ENCODE measurements around the gene SEZ6. TPM values are rescaled to one million over a fixed set of nuclear protein-coding genes. Genes with fewer than 3 reads are reported as not detected.

The SEZ6 gene
- total RNA-seq, 1 experiment from 2014 or later, result not detected

DNA sequence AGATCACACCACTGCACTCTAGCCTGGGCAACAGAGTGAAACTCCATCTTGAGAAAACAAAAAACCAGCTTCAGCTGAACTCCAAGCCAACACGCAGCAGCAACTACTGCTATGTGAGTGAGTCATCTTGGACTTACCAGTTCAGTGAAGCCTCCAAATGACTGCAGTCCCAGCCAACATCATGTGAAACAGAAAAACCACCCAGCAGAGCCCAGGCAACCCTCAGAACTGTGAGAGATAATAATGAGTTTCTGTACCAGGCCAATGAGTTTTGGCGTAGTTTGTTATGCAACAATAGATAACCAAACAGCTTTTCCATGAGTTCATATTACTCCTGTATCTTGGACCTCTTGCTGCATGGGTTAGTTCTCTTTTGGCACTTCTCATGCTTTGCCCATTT is 77.8 kb downstream of the SEZ6 start:
- ATAC-seq (no peak), DNase-seq (no peak)
- Histone ChIP-seq H3K27ac (ENCODE audit: low read length) (no peak overlapping the region), H3K27me3 (ENCODE audit: low read length) (no peaks in the 10 kb centered on the region), H3K79me2 (ENCODE audit: low read length) (peaks cover 50% of the 10 kb centered on the region), H3K36me3 (ENCODE audit: low read depth, low read length) (peaks cover 34% of the 10 kb centered on the region), H3K4me3 (ENCODE audit: low read length) (no peak overlapping the region), H3K4me1 (ENCODE audit: insufficient read depth, low read length) (peaks cover 18% of the 10 kb centered on the region), H3F3A (ENCODE audit: low read length, unreplicated experiment) (no peaks in the 10 kb centered on the region), H3K9ac (ENCODE audit: low read length) (no peak overlapping the region), H3K4me2 (ENCODE audit: low read length) (no peak overlapping the region), H3K9me2 (replicated peaks; ENCODE audit: low read length) (no peaks in the 10 kb centered on the region), H4K20me1 (ENCODE audit: low read length) (peaks cover 9% of the 10 kb centered on the region; the same call in 1 of the 2 replicates), H2AFZ (ENCODE audit: low read length) (no peak overlapping the region), H3K9me3 (ENCODE audit: low read length) (no peaks in the 10 kb centered on the region)
- intact Hi-C loops (cut with micrococcal nuclease), result no loop called here
- BruUV-seq (replicated peaks), result no TSS peak
- ChIA-PET POLR2A (ENCODE audit: unreplicated experiment) (no interaction called here), CTCF (no interaction called here)
- TF ChIP-seq, protein P1, sequence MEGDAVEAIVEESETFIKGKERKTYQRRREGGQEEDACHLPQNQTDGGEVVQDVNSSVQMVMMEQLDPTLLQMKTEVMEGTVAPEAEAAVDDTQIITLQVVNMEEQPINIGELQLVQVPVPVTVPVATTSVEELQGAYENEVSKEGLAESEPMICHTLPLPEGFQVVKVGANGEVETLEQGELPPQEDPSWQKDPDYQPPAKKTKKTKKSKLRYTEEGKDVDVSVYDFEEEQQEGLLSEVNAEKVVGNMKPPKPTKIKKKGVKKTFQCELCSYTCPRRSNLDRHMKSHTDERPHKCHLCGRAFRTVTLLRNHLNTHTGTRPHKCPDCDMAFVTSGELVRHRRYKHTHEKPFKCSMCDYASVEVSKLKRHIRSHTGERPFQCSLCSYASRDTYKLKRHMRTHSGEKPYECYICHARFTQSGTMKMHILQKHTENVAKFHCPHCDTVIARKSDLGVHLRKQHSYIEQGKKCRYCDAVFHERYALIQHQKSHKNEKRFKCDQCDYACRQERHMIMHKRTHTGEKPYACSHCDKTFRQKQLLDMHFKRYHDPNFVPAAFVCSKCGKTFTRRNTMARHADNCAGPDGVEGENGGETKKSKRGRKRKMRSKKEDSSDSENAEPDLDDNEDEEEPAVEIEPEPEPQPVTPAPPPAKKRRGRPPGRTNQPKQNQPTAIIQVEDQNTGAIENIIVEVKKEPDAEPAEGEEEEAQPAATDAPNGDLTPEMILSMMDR (conservative IDR thresholded peaks at IDR 0.05; ENCODE audit: low read depth, low read length), result no peak
- TF ChIP-seq EZH2 (IDR thresholded peaks at IDR 0.05; ENCODE audit: low read length, unreplicated experiment) (no peak), EZH2phosphoT487 (IDR thresholded peaks at IDR 0.05; ENCODE audit: borderline replicate concordance, low read length) (no peak)

DNA sequence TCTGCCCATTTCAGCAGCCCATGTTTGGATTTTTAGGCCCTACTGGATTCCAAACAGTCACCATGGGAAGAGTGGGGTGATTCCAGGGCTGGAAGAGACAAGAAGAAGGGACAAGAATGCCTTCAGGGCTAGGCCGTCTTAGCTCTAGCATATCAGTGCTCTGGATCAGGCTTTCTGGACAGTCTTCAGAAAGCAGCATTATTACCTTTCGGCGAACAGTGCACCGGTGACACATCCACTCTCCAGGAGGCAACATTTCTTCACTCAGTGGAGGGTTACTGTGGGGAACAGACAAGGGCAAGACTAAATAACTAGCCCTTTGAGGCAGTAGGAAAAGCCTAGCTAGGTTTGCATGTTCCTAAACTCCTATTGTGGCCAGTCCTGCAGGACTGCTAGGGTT is 79.0 kb downstream of the SEZ6 start:
- DNase-seq (no peak), ATAC-seq (no peak)
- H3K4me1 ChIP-seq (ENCODE audit: insufficient read depth, low read length), result peaks cover 18% of the 10 kb centered on the region
- peaks cover 38% of the 10 kb centered on the region for H3K79me2 ChIP-seq (ENCODE audit: low read length)
- CTCF ChIA-PET, result no interaction called here
- no peak for TF ChIP-seq EZH2 (IDR thresholded peaks at IDR 0.05; ENCODE audit: low read length, unreplicated experiment)
- TF ChIP-seq EZH2phosphoT487 (IDR thresholded peaks at IDR 0.05; ENCODE audit: borderline replicate concordance, low read length), result no peak
- TF ChIP-seq, protein P1 (conservative IDR thresholded peaks at IDR 0.05; ENCODE audit: low read depth, low read length), result no peak
- no peaks in the 10 kb centered on the region for H3K27me3 ChIP-seq (ENCODE audit: low read length)
- peak overlapping the region; percentile 93 for H3K27ac ChIP-seq (ENCODE audit: low read length)
- H3K4me2 ChIP-seq (ENCODE audit: low read length), result no peak overlapping the region
- no peaks in the 10 kb centered on the region for H3K9me2 ChIP-seq (replicated peaks; ENCODE audit: low read length)
- H3K36me3 ChIP-seq (ENCODE audit: low read depth, low read length), result peaks cover 43% of the 10 kb centered on the region
- POLR2A ChIA-PET (ENCODE audit: unreplicated experiment), result no interaction called here
- no peak overlapping the region for H3K4me3 ChIP-seq (ENCODE audit: low read length)
- intact Hi-C loops (cut with micrococcal nuclease), result loop anchor here (1.0 kb wide), 1 partner anchor 20 kb away; no protein-coding TSS in a partner anchor
- H2AFZ ChIP-seq (ENCODE audit: low read length), result no peak overlapping the region
- no peaks in the 10 kb centered on the region for H3K9me3 ChIP-seq (ENCODE audit: low read length)
- BruUV-seq (replicated peaks), result no TSS peak
- peaks cover 9% of the 10 kb centered on the region; the same call in 1 of the 2 replicates for H4K20me1 ChIP-seq (ENCODE audit: low read length)
- H3K9ac ChIP-seq (ENCODE audit: low read length), result peak overlapping the region; percentile 66
- no peaks in the 10 kb centered on the region for H3F3A ChIP-seq (ENCODE audit: low read length, unreplicated experiment)

DNA sequence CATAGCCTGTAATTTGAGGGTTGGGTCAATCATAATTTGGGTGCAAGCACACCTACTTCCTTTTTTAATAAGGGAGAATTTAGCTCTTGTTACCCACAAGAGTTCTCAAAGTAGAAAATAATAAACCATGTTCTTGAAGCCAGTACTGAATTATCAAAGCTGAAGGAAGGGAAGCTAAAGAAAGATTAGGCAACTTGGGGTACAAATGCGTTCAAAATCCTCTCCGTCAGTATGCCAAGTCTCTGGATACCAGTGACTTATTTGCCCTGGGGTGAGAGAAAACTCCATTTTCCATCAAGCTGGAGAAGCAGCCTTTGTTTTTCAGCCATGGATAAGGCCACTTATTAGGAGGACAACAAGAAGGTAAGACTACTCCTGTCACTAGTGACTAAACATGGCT is 79.5 kb downstream of the SEZ6 start:
- peaks cover 47% of the 10 kb centered on the region for H3K36me3 ChIP-seq (ENCODE audit: low read depth, low read length)
- H3K9ac ChIP-seq (ENCODE audit: low read length), result peak overlapping the region; percentile 66

More for the DNA sequence above, 79.5 kb downstream of the SEZ6 start:
- Histone ChIP-seq H3K9me2 (replicated peaks; ENCODE audit: low read length) (no peaks in the 10 kb centered on the region), H3K79me2 (ENCODE audit: low read length) (peaks cover 38% of the 10 kb centered on the region), H3K4me3 (ENCODE audit: low read length) (no peak overlapping the region), H4K20me1 (ENCODE audit: low read length) (peaks cover 9% of the 10 kb centered on the region; the same call in 1 of the 2 replicates), H3F3A (ENCODE audit: low read length, unreplicated experiment) (no peaks in the 10 kb centered on the region), H3K27ac (ENCODE audit: low read length) (peak overlapping the region; percentile 93), H3K4me1 (ENCODE audit: insufficient read depth, low read length) (peaks cover 18% of the 10 kb centered on the region), H3K4me2 (ENCODE audit: low read length) (no peak overlapping the region), H3K9me3 (ENCODE audit: low read length) (no peaks in the 10 kb centered on the region), H3K27me3 (ENCODE audit: low read length) (no peaks in the 10 kb centered on the region), H2AFZ (ENCODE audit: low read length) (no peak overlapping the region)
- ATAC-seq (no peak), DNase-seq (no peak)
- TF ChIP-seq EZH2phosphoT487 (IDR thresholded peaks at IDR 0.05; ENCODE audit: borderline replicate concordance, low read length) (no peak), EZH2 (IDR thresholded peaks at IDR 0.05; ENCODE audit: low read length, unreplicated experiment) (no peak)
- ChIA-PET CTCF (no interaction called here), POLR2A (ENCODE audit: unreplicated experiment) (no interaction called here)
- intact Hi-C loops (cut with micrococcal nuclease), result loop anchor here (1.0 kb wide), 1 partner anchor 20 kb away; no protein-coding TSS in a partner anchor
- no TSS peak for BruUV-seq (replicated peaks)
